Astrocyte (in vitro differentiated cells and primary cell): ENCODE data around the gene HPSE2. TPM values are rescaled to one million over a fixed set of nuclear protein-coding genes. Genes with fewer than 3 reads are reported as not detected.

Source experiments
- DNase-seq: peaks from one replicate; pipeline ENCODE4 v3.0.0-alpha.2; 2010; ENCODE audit warnings: low read depth
- FAIRE-seq: peaks from 2 replicates; lab custom pipeline; 2011; peaks lifted over from hg19 to GRCh38; lab: Jason Lieb, UNC
- H2AFZ ChIP-seq: 2 replicates; pipeline ENCODE4 v1.6.0; 2012; ENCODE audit warnings: low read depth, low read length, inconsistent platforms
- H3K27ac ChIP-seq: 2 replicates; pipeline ENCODE4 v1.5.1; 2011; ENCODE audit warnings: low read depth, low read length, inconsistent platforms
- H3K27me3 ChIP-seq: 2 replicates; pipeline ENCODE4 v1.6.0; 2011; ENCODE audit warnings: low read length, inconsistent platforms; ENCODE audit not compliant: insufficient read depth
- H3K36me3 ChIP-seq: 2 replicates; pipeline ENCODE4 v1.5.1; 2011; ENCODE audit warnings: low read length, inconsistent platforms; ENCODE audit not compliant: insufficient read depth
- H3K4me1 ChIP-seq: 2 replicates; pipeline ENCODE4 v1.5.1; 2011; ENCODE audit warnings: low read length, inconsistent platforms; ENCODE audit not compliant: insufficient read depth
- H3K4me2 ChIP-seq: 2 replicates; pipeline ENCODE4 v1.6.0; 2012; ENCODE audit warnings: low read length, inconsistent platforms
- H3K4me3 ChIP-seq: 2 replicates; pipeline ENCODE4 v1.5.1; 2011; ENCODE audit warnings: low read depth, mild to moderate bottlenecking, low read length, inconsistent platforms; ENCODE audit not compliant: insufficient read depth
- H3K79me2 ChIP-seq: 2 replicates; pipeline ENCODE4 v1.6.0; 2012; ENCODE audit warnings: mild to moderate bottlenecking, low read length, inconsistent platforms; ENCODE audit not compliant: insufficient read depth
- H3K9ac ChIP-seq: 2 replicates; pipeline ENCODE4 v1.6.0; 2012; ENCODE audit warnings: mild to moderate bottlenecking, low read length, inconsistent platforms
- H3K9me3 ChIP-seq: 2 replicates; pipeline ENCODE4 v1.5.1; 2012; ENCODE audit warnings: low read depth, mild to moderate bottlenecking, low read length, inconsistent platforms; ENCODE audit not compliant: insufficient read depth
- H4K20me1 ChIP-seq: 2 replicates; pipeline ENCODE4 v1.6.0; 2012; ENCODE audit warnings: low read length, inconsistent platforms; ENCODE audit not compliant: insufficient read depth
- H3K27ac Mint-ChIP-seq: one replicate; pipeline ENCODE4 v1.8.0; 2021; ENCODE audit warnings: mild to moderate bottlenecking, mixed read lengths; ENCODE audit not compliant: unreplicated experiment
- H3K27me3 Mint-ChIP-seq: one replicate; pipeline ENCODE4 v1.8.0; 2021; ENCODE audit warnings: low read depth, mixed read lengths; ENCODE audit not compliant: unreplicated experiment
- H3K36me3 Mint-ChIP-seq: one replicate; pipeline ENCODE4 v1.8.0; 2021; ENCODE audit warnings: low read depth, mixed read lengths; ENCODE audit not compliant: unreplicated experiment
- H3K4me1 Mint-ChIP-seq: one replicate; pipeline ENCODE4 v1.8.0; 2021; ENCODE audit warnings: low read depth, mixed read lengths; ENCODE audit not compliant: unreplicated experiment
- H3K4me3 Mint-ChIP-seq: one replicate; pipeline ENCODE4 v1.8.0; 2021; ENCODE audit warnings: mild to moderate bottlenecking, moderate library complexity, mixed read lengths; ENCODE audit not compliant: unreplicated experiment
- H3K9me3 Mint-ChIP-seq: one replicate; pipeline ENCODE4 v1.8.0; 2021; ENCODE audit warnings: mild to moderate bottlenecking, mixed read lengths; ENCODE audit not compliant: unreplicated experiment
- EZH2 ChIP-seq: IDR thresholded peaks from 2 replicates; pipeline ENCODE4 v1.6.1; 2012; ENCODE audit warnings: mild to moderate bottlenecking, low read length, inconsistent platforms; ENCODE audit not compliant: insufficient read depth
- total RNA-seq: library from RNA; stranded (reverse); gene quantifications from 2 replicates; pipeline ENCODE4 v1.2.1, GENCODE V29; 2021
- TF ChIP-seq, protein P1 (sequence below): IDR thresholded peaks from 2 replicates; pipeline ENCODE4 v1.5.1; 2011; ENCODE audit warnings: low read depth, mild to moderate bottlenecking, inconsistent platforms, low read length, moderate library complexity; ENCODE audit not compliant: insufficient read depth

HPSE2 gene
- total RNA-seq, 1 donor from 2014 or later: 0.14 TPM

DNA sequence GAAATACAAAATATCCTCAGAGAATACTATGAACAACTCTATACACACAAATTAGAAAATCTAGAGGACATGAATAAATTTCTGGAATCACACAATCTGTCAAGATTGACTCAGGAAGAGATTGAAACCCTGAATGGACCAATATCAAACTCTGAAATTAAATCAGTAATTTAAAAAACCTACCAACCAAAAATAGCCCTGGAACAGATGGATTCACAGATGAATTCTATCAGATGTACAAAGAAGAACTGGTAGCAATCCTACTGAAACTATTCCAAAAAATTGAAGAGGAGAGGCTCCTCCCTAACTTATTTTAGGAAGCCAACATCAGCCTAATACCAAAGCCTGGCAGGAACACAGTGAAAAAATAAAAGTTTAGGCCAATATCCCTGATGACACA, 190.0 kb downstream of the HPSE2 start:
- H3K27me3 Mint-ChIP-seq: no peaks in the 10 kb centered on the region
- Histone ChIP-seq H3K4me3 (no peak overlapping the region), H3K27me3 (no peaks in the 10 kb centered on the region), H3K9me3 (no peaks in the 10 kb centered on the region), H3K36me3 (no peaks in the 10 kb centered on the region), H3K79me2 (no peaks in the 10 kb centered on the region), H3K27ac (no peak overlapping the region), H3K4me2 (no peak overlapping the region), H3K9ac (no peak overlapping the region), H3K4me1 (no peaks in the 10 kb centered on the region), H4K20me1 (no peaks in the 10 kb centered on the region), H2AFZ (no peak overlapping the region)
- H3K9me3 Mint-ChIP-seq: peaks cover 5% of the 10 kb centered on the region
- H3K27ac Mint-ChIP-seq: no peak overlapping the region
- FAIRE-seq (no peak), DNase-seq (no peak)
- TF ChIP-seq, protein P1, sequence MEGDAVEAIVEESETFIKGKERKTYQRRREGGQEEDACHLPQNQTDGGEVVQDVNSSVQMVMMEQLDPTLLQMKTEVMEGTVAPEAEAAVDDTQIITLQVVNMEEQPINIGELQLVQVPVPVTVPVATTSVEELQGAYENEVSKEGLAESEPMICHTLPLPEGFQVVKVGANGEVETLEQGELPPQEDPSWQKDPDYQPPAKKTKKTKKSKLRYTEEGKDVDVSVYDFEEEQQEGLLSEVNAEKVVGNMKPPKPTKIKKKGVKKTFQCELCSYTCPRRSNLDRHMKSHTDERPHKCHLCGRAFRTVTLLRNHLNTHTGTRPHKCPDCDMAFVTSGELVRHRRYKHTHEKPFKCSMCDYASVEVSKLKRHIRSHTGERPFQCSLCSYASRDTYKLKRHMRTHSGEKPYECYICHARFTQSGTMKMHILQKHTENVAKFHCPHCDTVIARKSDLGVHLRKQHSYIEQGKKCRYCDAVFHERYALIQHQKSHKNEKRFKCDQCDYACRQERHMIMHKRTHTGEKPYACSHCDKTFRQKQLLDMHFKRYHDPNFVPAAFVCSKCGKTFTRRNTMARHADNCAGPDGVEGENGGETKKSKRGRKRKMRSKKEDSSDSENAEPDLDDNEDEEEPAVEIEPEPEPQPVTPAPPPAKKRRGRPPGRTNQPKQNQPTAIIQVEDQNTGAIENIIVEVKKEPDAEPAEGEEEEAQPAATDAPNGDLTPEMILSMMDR: no peak
- TF ChIP-seq EZH2: no peak
- H3K36me3 Mint-ChIP-seq: peaks cover 2% of the 10 kb centered on the region
- no peak overlapping the region for H3K4me3 Mint-ChIP-seq
- no peaks in the 10 kb centered on the region for H3K4me1 Mint-ChIP-seq

- Histone ChIP-seq H3K4me2 (no peak overlapping the region), H3K27me3 (no peaks in the 10 kb centered on the region), H3K9ac (no peak overlapping the region), H2AFZ (no peak overlapping the region), H3K79me2 (no peaks in the 10 kb centered on the region), H3K36me3 (no peaks in the 10 kb centered on the region), H3K4me3 (no peak overlapping the region), H3K4me1 (no peaks in the 10 kb centered on the region), H3K27ac (no peak overlapping the region), H4K20me1 (no peaks in the 10 kb centered on the region), H3K9me3 (no peaks in the 10 kb centered on the region)
- Mint-ChIP-seq H3K4me1 (no peaks in the 10 kb centered on the region), H3K36me3 (peaks cover 2% of the 10 kb centered on the region), H3K27ac (no peak overlapping the region), H3K27me3 (no peaks in the 10 kb centered on the region), H3K9me3 (peaks cover 5% of the 10 kb centered on the region), H3K4me3 (no peak overlapping the region)
- FAIRE-seq (no peak), DNase-seq (no peak)
- no peak for TF ChIP-seq EZH2
- TF ChIP-seq, protein P1: no peak
Observed at GRCh38 chr10:99042051-99042771, 193.4 kb downstream of the HPSE2 start.

DNA sequence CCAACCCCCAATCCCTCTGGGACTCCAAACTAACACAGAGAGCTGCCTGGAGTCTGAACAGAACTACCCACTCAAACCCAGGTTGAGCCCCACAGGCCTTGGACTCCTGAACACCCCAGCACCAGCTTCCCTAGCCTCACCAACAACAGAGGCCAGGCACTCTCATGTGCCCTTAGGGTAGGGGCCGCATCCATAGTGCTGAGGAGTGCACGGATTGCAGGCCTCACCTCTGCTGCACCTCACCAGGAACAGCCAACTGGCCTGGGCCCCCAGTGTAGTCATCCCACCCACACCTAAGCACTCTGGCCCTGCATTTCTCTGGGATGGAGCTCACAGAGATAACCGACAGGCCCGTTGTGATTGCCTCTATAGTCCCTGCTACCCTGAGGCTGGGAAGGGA, 194.2 kb downstream of the HPSE2 start:
- Histone ChIP-seq H3K4me3 (no peak overlapping the region), H3K27ac (no peak overlapping the region), H3K4me2 (no peak overlapping the region), H3K4me1 (no peaks in the 10 kb centered on the region), H4K20me1 (no peaks in the 10 kb centered on the region), H3K9me3 (no peaks in the 10 kb centered on the region), H3K79me2 (no peaks in the 10 kb centered on the region), H3K9ac (no peak overlapping the region), H3K27me3 (no peaks in the 10 kb centered on the region), H3K36me3 (no peaks in the 10 kb centered on the region), H2AFZ (no peak overlapping the region)
- Mint-ChIP-seq H3K9me3 (peaks cover 5% of the 10 kb centered on the region), H3K36me3 (peaks cover 2% of the 10 kb centered on the region), H3K4me3 (no peak overlapping the region), H3K4me1 (no peaks in the 10 kb centered on the region), H3K27ac (no peak overlapping the region), H3K27me3 (no peaks in the 10 kb centered on the region)
- no peak for TF ChIP-seq EZH2
- TF ChIP-seq, protein P1: no peak
- DNase-seq (no peak), FAIRE-seq (no peak)
